Hepatocyte (in vitro differentiated cells): ENCODE results near the gene TMEM106C.

Source experiments
- CTCF ChIP-seq: fragments of 200-600 bp; sonication (generic); IDR thresholded peaks from 2 replicates; pipeline ENCODE4 v1.5.1; 2016; ENCODE audit warnings: antibody characterized with exemption, mild to moderate bottlenecking; ENCODE audit not compliant: poor library complexity
- EZH2 ChIP-seq: fragments of 200-600 bp; sonication (generic); IDR thresholded peaks from 2 replicates; pipeline ENCODE4 v1.6.1; 2016; ENCODE audit warnings: antibody characterized with exemption, mild to moderate bottlenecking, borderline replicate concordance
- EZH2phosphoT487 ChIP-seq: fragments of 200-600 bp; sonication (generic); IDR thresholded peaks from one replicate; pipeline ENCODE4 v1.6.1; 2018; ENCODE audit warnings: antibody characterized with exemption, mild to moderate bottlenecking, low read depth, moderate library complexity; ENCODE audit not compliant: unreplicated experiment, severe bottlenecking

DNA sequence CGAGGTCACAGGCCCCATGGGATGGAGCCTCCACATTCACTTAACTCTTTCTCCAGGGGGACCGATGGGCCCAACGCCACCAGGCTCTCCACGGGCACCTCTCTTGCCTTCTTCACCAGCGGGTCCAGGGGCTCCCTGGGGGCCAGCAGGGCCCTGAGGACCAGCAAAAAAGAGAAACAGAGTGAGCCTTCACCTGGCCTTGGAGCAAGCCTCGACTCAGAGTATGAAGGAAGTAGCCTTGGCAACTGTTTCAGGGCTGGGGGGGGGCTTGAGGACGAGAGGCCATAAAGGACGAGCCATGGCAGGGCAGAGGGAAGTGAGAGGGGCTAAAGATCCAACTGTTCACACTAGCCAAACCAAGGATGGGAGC is 22.9 kb downstream of the TMEM106C start:
- TF ChIP-seq CTCF (no peak), EZH2 (no peak), EZH2phosphoT487 (no peak)
